HepG2 (cell line): ENCODE measurements around the gene IFITM5. TPM values are rescaled to one million over a fixed set of nuclear protein-coding genes. Genes with fewer than 3 reads are reported as not detected.

Experiments used
- ATAC-seq: fragments of 200-7000 bp; cut with Tn5 transposase; 3 replicates; pipeline ENCODE4 v1.9.1; 2020; ENCODE audit warnings: mild to moderate bottlenecking, moderate library complexity
- BruUV-seq: library from RNA; stranded (reverse); fragments of 400-500 nt; replicated peaks from 2 replicates; lab custom pipeline; 2021; lab: Mats Ljungman, UMichigan
- CTCF ChIA-PET: fragments of 300-600 bp; formaldehyde crosslinking; extraction: SDS; loops from one replicate; lab custom pipeline; 2021; ENCODE audit warnings: low total read pairs, inconsistent platforms, low intra/inter-chr PET ratio; lab: Yijun Ruan, JAX
- POLR2A ChIA-PET: fragments of 350-600 bp; sonication (Branson Sonifier 250); formaldehyde crosslinking; loops from one replicate; lab custom pipeline; 2020; ENCODE audit warnings: antibody characterized with exemption, inconsistent platforms; lab: Yijun Ruan, JAX
- DNase-seq: peaks from one replicate; pipeline ENCODE4 v3.0.0-alpha.2; 2015; ENCODE audit warnings: low spot score
- FAIRE-seq: peaks from 3 replicates; lab custom pipeline; 2011; peaks lifted over from hg19 to GRCh38; lab: Jason Lieb, UNC
- H2AFZ ChIP-seq: one replicate; pipeline ENCODE4 v1.6.1; 2011; ENCODE audit warnings: low read length, inconsistent platforms
- H3K27ac ChIP-seq: fragments of 300-600 bp; 3 replicates; pipeline ENCODE4 v1.8.0; 2011; ENCODE audit warnings: mixed run types, mild to moderate bottlenecking, mixed read lengths, low read length, inconsistent platforms; ENCODE audit not compliant: insufficient read depth; ENCODE audit errors: extremely low read length
- H3K27me3 ChIP-seq, 2 experiments: fragments of 200-600 bp in 1 of 2; 2 replicates in 1 of 2; 3 replicates in 1 of 2; pipeline versions ENCODE4 v1.6.0 to v1.8.0; 2011; ENCODE audit warnings: low read length in 2 of 2, mild to moderate bottlenecking in 2 of 2, moderate library complexity in 2 of 2, inconsistent platforms in 1 of 2; ENCODE audit not compliant: insufficient read depth in 2 of 2, control insufficient read depth in 1 of 2
- H3K36me3 ChIP-seq, 2 experiments: fragments of 200-600 bp in 1 of 2; replicated peaks in 1 of 2; 2 replicates in 1 of 2; 3 replicates in 1 of 2; pipeline versions ENCODE4 v1.5.1 to v1.8.0; 2011; ENCODE audit warnings: low read length in 2 of 2, inconsistent platforms in 1 of 2; ENCODE audit not compliant: insufficient read depth in 2 of 2, control insufficient read depth in 1 of 2
- H3K4me1 ChIP-seq: 2 replicates; pipeline ENCODE4 v1.5.1; 2012; ENCODE audit warnings: low read length, inconsistent platforms; ENCODE audit not compliant: insufficient read depth
- H3K4me2 ChIP-seq: 2 replicates; pipeline ENCODE4 v1.6.0; 2011; ENCODE audit warnings: low read depth, low read length, inconsistent platforms
- H3K4me3 ChIP-seq, 3 experiments: fragments of 200-600 bp in 1 of 3; sonication (generic), shearing (Covaris generic) in 1 of 3; replicated peaks in 1 of 3; 2 replicates each; pipeline ENCODE4 v1.5.1; 2011 to 2016; ENCODE audit warnings: low read length in 3 of 3, inconsistent platforms in 2 of 3, low read depth in 2 of 3, mild to moderate bottlenecking in 2 of 3, control low read depth in 1 of 3, mixed read lengths in 1 of 3; ENCODE audit not compliant: insufficient read depth in 1 of 3
- H3K79me2 ChIP-seq: one replicate; pipeline ENCODE4 v1.6.1; 2011; ENCODE audit warnings: low read length, inconsistent platforms; ENCODE audit not compliant: insufficient read depth
- H3K9ac ChIP-seq: 2 replicates; pipeline ENCODE4 v1.6.0; 2011; ENCODE audit warnings: mild to moderate bottlenecking, low read depth, low read length, inconsistent platforms; ENCODE audit not compliant: insufficient read depth
- H3K9me3 ChIP-seq: 2 replicates; pipeline ENCODE4 v1.5.1; 2012; ENCODE audit warnings: mild to moderate bottlenecking, low read length
- H4K20me1 ChIP-seq: 2 replicates; pipeline ENCODE4 v1.6.0; 2011; ENCODE audit warnings: inconsistent platforms, mild to moderate bottlenecking, low read length, moderate library complexity; ENCODE audit not compliant: insufficient read depth
- ATAD3A ChIP-seq: sonication (generic); formaldehyde crosslinking; IDR thresholded peaks from 2 replicates; pipeline ENCODE4 v1.4.0; 2020; ENCODE audit warnings: missing genetic modification reagents
- DR1 ChIP-seq: sonication (generic); formaldehyde crosslinking; IDR thresholded peaks from 2 replicates; pipeline ENCODE4 v1.8.0; 2021; ENCODE audit warnings: mild to moderate bottlenecking, missing genetic modification reagents, inconsistent platforms
- ELF3 ChIP-seq: IDR thresholded peaks from 2 replicates; pipeline ENCODE4 v1.6.1; 2016; ENCODE audit warnings: missing genetic modification reagents, missing compliant biosample characterization
- ERF ChIP-seq: IDR thresholded peaks from 2 replicates; pipeline ENCODE4 v1.6.1; 2018; ENCODE audit warnings: missing biosample characterization, missing genetic modification reagents
- GATAD2A ChIP-seq: IDR thresholded peaks from 2 replicates; pipeline ENCODE4 v1.6.1; 2016
- NPAS2 ChIP-seq: sonication (generic); formaldehyde crosslinking; IDR thresholded peaks from 2 replicates; pipeline ENCODE4 v1.8.0; 2022; ENCODE audit warnings: mild to moderate bottlenecking, missing genetic modification reagents, borderline replicate concordance
- POLR2G ChIP-seq: fragments of 200-400 bp; formaldehyde crosslinking; IDR thresholded peaks from 2 replicates; pipeline ENCODE4 v1.6.1; 2018; ENCODE audit warnings: mild to moderate bottlenecking, low read depth, low read length, moderate library complexity
- SNRNP70 ChIP-seq: fragments of 200-400 bp; formaldehyde crosslinking; IDR thresholded peaks from 2 replicates; pipeline ENCODE4 v1.6.1; 2017; ENCODE audit warnings: mild to moderate bottlenecking, low read depth, low read length, moderate library complexity
- THAP8 ChIP-seq: sonication (generic); formaldehyde crosslinking; IDR thresholded peaks from 2 replicates; pipeline ENCODE4 v1.5.1; 2020; ENCODE audit warnings: missing genetic modification reagents, mild to moderate bottlenecking, borderline replicate concordance
- TMF1 ChIP-seq: sonication (generic); formaldehyde crosslinking; IDR thresholded peaks from 2 replicates; pipeline ENCODE4 v1.8.1; 2022; ENCODE audit warnings: low read depth, missing genetic modification reagents
- U2AF2 ChIP-seq: fragments of 200-400 bp; formaldehyde crosslinking; IDR thresholded peaks from 2 replicates; pipeline ENCODE4 v1.6.1; 2017; ENCODE audit warnings: low read depth, mild to moderate bottlenecking, low read length
- ZMYM2 ChIP-seq: sonication (generic); formaldehyde crosslinking; IDR thresholded peaks from 2 replicates; pipeline ENCODE4 v1.8.0; 2022; ENCODE audit warnings: mild to moderate bottlenecking, missing genetic modification reagents
- ZNF274 ChIP-seq: sonication (generic); formaldehyde crosslinking; IDR thresholded peaks from 2 replicates; pipeline ENCODE4 v1.5.1; 2020; ENCODE audit warnings: mild to moderate bottlenecking, missing genetic modification reagents
- ZNF296 ChIP-seq: sonication (generic); formaldehyde crosslinking; conservative IDR thresholded peaks from 2 replicates; pipeline ENCODE4 v1.5.0; 2020; ENCODE audit warnings: mild to moderate bottlenecking, missing genetic modification reagents
- ZNF644 ChIP-seq: IDR thresholded peaks from 2 replicates; pipeline ENCODE4 v1.6.1; 2016; ENCODE audit warnings: low read depth
- WGBS: methylation state at CpG from one replicate; pipeline ENCODE4 v1.1.6; 2017; ENCODE audit warnings: low lambda C conversion rate; 5-methylcytosine and 5-hydroxymethylcytosine counted together
- in situ Hi-C: cut with HindIII; loops from 2 replicates; pipeline ENCODE4 v1.10.0; 2017; ENCODE audit warnings: low pct_unique_long_range_greater_than_20kb; ENCODE audit not compliant: extremely low pct_ligation_motif_present
- intact Hi-C: fragments of 100-400 bp; cut with micrococcal nuclease; formaldehyde crosslinking; loops from one replicate; pipeline ENCODE4 v1.10.0; 2022; ENCODE audit not compliant: unreplicated experiment
- polyA plus RNA-seq, 8 experiments: library from polyadenylated mRNA; depleted of rRNA in 3 of 8; stranded (reverse) in 7 of 8; unstranded in 1 of 8; fragments of >200 nt; fragmentation: Illumina TruSeq in 4 of 8; extraction: Trizol in 4 of 8; gene quantifications; 2 replicates each; pipeline versions ENCODE4 v1.2.1 to v1.2.3, GENCODE V29; 2011 to 2016; ENCODE audit warnings: low read depth in 4 of 8, missing spikeins in 1 of 8, mixed read lengths in 1 of 8; ENCODE audit not compliant: insufficient read depth in 1 of 8
- total RNA-seq, 5 experiments: library from RNA; depleted of rRNA; stranded (reverse); fragments of >200 nt; fragmentation: Illumina TruSeq; extraction: Trizol; gene quantifications; 2 replicates each; pipeline ENCODE4 v1.2.3, GENCODE V29; 2016; ENCODE audit warnings: low read depth in 1 of 5
- TF ChIP-seq, protein P1 (sequence below): sonication (generic); formaldehyde crosslinking; IDR thresholded peaks from 2 replicates; pipeline ENCODE4 v1.4.0; 2020; ENCODE audit warnings: missing genetic modification reagents

The IFITM5 gene
- total and polyA plus RNA-seq, 2 of the 13 experiments (the other 11 are each of a cell fraction or from before 2014, with no cell fraction given), result not detected

- H2AFZ ChIP-seq, result no peak overlapping the region
These were observed 26.7 kb upstream of the IFITM5 start for GRCh38 chr11:325796-326591.

More at GRCh38 chr11:325796-326591, 26.7 kb upstream of the IFITM5 start:
- ChIA-PET CTCF (no interaction called here), POLR2A (interaction anchor here (0.6 to 6.1 kb wide), 3 partner anchors 12 to 125 kb away, joined by 3 to 85 read pairs (median 4); partner anchors contain the start of gene IFITM1)
- TF ChIP-seq NPAS2, result no peak
- no peak for TF ChIP-seq GATAD2A (CRISPR knock-in tag)
- TF ChIP-seq ERF (CRISPR knock-in tag), result no peak
- no peak for TF ChIP-seq SNRNP70
- TF ChIP-seq ELF3 (CRISPR knock-in tag), result no peak
- TF ChIP-seq, protein P1, sequence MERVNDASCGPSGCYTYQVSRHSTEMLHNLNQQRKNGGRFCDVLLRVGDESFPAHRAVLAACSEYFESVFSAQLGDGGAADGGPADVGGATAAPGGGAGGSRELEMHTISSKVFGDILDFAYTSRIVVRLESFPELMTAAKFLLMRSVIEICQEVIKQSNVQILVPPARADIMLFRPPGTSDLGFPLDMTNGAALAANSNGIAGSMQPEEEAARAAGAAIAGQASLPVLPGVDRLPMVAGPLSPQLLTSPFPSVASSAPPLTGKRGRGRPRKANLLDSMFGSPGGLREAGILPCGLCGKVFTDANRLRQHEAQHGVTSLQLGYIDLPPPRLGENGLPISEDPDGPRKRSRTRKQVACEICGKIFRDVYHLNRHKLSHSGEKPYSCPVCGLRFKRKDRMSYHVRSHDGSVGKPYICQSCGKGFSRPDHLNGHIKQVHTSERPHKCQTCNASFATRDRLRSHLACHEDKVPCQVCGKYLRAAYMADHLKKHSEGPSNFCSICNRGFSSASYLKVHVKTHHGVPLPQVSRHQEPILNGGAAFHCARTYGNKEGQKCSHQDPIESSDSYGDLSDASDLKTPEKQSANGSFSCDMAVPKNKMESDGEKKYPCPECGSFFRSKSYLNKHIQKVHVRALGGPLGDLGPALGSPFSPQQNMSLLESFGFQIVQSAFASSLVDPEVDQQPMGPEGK, result no peak
- TF ChIP-seq POLR2G, result no peak
- no peak for TF ChIP-seq THAP8 (CRISPR knock-in tag)
- TF ChIP-seq ZNF274 (CRISPR knock-in tag), result no peak
- no peak for TF ChIP-seq DR1 (CRISPR knock-in tag)
- TF ChIP-seq ZNF296 (CRISPR knock-in tag), result no peak
- no peak for TF ChIP-seq ZMYM2
- no peak for TF ChIP-seq ZNF644 (CRISPR knock-in tag)
- no peak for TF ChIP-seq ATAD3A (CRISPR knock-in tag)
- TF ChIP-seq U2AF2, result no peak
- TF ChIP-seq TMF1 (CRISPR knock-in tag), result no peak
- Histone ChIP-seq H4K20me1 (no peaks in the 10 kb centered on the region), H3K4me1 (peaks cover 67% of the 10 kb centered on the region), H3K4me3 (no peak overlapping the region), H3K79me2 (no peaks in the 10 kb centered on the region), H3K4me2 (peak overlapping the region; percentile 90; the same call in 1 of the 2 replicates), H3K36me3 (no peaks in the 10 kb centered on the region), H3K9ac (peak overlapping the region; percentile 36; the same call in 1 of the 2 replicates), H3K9me3 (no peaks in the 10 kb centered on the region), H3K27ac (peak overlapping the region; percentile 49), H3K27me3 (no peaks in the 10 kb centered on the region)
- intact Hi-C loops, result no loop called here
- ATAC-seq (no peak; the same call in 2 of the 3 replicates), DNase-seq (no peak), FAIRE-seq (no peak)
- in situ Hi-C loops, result no loop called here
- no TSS peak for BruUV-seq
- WGBS, result 92% methylated on average over 29 of the region's 30 CpGs
